ENCODE measurements around the gene LYSMD4.

Gene LYSMD4

DNA sequence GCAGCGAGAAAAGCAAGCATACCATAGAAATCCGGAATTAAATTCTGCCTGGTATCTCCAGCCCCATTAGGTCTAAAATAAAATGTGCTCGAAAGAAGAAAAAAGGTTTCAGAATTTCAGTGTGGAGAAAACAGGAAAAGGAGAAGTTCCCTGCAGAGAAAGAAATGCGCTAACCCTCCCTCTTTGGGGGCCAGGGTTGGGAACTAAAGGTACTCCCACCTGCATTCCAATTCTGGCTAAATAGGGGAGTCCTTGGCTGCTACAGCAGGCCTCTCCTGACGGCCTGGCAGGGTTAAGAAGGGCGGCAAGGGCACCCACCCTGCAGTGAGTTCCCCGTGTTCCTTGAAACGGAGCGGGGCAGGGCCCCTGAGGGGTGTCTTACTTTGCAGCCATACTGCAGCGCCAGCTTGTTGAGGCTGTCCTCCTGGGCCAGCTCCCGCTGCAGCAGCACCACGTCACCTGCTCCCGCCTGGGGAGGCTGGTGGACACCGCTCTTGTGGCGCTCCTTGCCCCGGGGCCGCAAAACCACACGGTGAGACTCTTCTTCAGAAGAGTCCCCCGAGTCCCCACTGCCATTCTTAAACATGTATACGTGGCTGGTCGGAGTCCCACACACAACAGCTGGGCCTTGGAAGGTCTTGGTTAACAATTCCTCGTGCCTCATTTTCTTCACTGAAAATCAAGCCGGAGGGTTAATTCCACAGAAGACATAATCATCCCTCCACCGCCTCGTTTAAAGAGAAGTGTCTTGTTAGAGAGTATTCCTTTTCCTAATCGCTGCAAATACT is 1.7 kb downstream of the LYSMD4 start:
- DNase-seq (ENCODE audit: low spot score) = no peak

DNA sequence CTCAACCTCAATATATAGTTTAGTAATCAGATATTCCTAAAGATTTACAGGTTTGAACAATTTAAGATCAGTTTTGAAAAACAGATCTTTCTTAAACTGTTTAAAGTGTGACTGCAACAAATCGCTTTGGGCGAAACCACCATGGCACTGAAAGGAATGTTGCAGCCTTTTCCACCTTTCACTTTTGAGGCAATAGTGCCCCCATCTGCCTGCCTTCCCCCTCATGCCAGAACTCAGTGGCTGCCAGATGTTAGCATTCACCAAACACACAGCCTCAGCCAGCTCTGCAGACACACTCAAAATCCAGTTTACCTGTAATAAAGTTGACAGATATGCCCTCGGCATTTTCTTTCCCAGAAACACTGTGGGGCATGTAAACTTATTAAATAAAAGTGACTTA is 3.3 kb downstream of the LYSMD4 start:
- peak; percentile 13 for DNase-seq (ENCODE audit: low spot score)

DNA sequence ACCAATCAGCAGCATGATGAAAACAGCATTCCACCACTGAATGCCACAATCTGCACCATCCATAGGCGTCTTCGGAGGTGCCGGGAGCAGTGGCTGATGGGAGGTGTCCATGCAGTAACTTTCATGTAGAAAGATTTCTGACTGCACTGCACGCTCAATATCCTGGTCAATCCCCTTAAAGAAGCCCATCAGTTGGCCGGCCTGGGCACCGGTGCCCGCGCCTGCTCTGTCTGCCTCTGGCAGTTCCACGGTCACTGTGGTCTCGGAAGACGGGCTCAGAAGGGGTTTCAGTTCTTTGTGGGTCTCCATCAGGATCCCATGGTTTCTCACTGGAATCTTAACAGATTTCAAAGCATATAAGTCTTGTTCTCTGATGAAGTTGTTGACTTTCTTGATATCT is 3.9 kb downstream of the LYSMD4 start:
- no peak for DNase-seq (ENCODE audit: low spot score)

- DNase-seq (ENCODE audit: low spot score) = no peak
Observed at GRCh38 chr15:99728916-99729315, 4.3 kb downstream of the LYSMD4 start.

DNA sequence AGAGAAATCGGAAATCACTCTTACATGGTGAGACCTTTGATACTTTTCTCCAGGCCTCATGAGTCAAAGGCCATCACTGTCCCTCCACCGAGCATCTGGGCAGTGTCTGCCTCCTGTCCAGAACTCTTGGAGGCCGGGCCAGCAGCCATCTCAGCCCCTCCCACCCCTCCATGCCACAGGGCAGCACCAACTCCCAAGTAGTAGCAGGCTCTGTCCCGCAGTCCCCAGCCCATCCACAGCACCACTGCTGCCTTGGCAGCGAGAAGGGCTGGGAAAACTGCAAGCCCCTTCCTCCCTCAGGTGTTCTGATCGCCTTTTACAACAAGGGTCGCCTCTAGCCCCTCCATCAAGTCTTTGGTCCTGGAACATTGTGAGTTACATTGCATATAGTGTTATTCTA is 5.5 kb downstream of the LYSMD4 start:
- no peak for DNase-seq (ENCODE audit: low spot score)

DNA sequence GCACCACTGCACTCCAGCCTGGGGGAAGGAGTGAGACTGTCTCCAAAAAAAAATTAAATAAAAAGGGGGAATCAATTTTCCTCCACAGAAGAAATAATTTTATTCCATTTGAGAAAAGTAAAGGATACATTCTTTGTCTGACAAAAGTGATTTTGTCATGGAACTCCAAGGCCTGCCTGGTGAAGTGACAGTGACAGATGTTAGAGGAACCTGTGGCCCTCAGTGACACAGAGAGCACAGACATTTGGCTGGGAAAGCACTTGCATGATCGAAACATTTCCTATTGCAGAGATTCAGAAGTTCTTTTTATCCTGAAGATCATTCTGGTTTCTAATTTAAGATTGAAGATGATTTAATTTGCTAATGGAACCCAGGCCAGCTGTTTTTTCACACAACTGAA is 5.9 kb downstream of the LYSMD4 start:
- DNase-seq (ENCODE audit: low spot score) = no peak

DNA sequence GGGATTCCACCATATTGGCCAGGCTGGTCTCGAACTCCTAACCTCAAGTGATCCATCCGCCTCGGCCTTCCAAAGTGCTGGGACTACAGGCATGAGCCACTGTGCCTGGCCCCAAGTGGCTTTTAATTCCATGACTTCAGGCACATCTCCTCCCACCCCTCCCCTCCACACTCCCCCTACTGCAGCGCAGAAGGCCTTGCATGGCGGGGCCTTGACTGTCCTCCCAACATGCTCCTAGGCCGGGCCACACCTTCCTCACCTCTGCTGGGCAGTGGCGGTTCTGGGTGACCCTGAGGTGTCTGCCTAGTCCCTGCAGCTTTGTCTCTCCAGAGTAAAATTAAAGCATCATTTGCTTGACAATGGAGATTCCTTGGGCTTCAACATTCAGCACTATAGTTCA is 6.9 kb downstream of the LYSMD4 start:
- no peak for DNase-seq (ENCODE audit: low spot score)

DNA sequence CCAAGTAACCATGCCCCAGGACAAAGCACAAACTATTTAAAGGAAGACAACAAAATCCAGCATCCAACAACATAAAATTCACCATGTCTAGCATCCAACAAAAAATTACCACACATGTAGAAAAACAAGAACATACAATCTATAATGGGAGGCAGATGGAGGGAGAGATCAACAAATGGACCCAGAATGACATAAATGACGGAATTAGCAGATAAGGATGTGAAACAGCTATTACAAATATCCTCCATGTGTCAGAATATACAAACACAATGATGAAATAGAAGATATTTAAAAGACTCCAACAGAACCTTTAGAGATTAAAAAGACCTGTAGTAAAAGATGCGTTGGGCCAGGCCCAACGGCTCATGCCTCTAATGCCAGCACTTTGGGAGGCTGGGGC is 10.8 kb downstream of the LYSMD4 start:
- DNase-seq (ENCODE audit: low spot score) = no peak

GRCh38 chr15:99721896-99722295 is 11.3 kb downstream of the LYSMD4 start:
- DNase-seq (ENCODE audit: low spot score) = no peak

GRCh38 chr15:99721104-99721778 is 12.0 kb downstream of the LYSMD4 start:
- DNase-seq (ENCODE audit: low spot score) = no peak

GRCh38 chr15:99720533-99720932 is 12.7 kb downstream of the LYSMD4 start:
- no peak for DNase-seq (ENCODE audit: low spot score)

- no peak for DNase-seq (ENCODE audit: low spot score)
Observed at GRCh38 chr15:99719096-99719541, 14.1 kb downstream of the LYSMD4 start.

DNA sequence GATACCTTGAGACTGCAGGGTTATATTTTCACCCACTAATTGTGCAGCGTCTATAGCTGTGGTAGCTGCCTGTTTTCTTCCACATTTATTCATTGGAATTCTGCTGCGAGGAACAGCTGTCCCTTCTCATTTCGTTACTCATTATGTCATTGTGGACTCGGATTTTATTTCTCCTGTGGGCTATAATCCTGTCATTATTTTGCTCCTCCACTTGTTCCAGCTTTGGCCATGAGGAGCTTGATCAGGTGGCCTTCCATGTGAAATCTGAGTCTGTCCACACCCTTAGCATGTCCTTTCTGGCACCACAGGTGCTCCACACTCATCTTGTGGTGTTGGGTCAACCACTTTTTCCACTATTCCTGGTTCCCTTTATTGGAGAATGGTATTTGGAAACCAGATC is 14.8 kb downstream of the LYSMD4 start:
- no peak for DNase-seq (ENCODE audit: low spot score)

DNA sequence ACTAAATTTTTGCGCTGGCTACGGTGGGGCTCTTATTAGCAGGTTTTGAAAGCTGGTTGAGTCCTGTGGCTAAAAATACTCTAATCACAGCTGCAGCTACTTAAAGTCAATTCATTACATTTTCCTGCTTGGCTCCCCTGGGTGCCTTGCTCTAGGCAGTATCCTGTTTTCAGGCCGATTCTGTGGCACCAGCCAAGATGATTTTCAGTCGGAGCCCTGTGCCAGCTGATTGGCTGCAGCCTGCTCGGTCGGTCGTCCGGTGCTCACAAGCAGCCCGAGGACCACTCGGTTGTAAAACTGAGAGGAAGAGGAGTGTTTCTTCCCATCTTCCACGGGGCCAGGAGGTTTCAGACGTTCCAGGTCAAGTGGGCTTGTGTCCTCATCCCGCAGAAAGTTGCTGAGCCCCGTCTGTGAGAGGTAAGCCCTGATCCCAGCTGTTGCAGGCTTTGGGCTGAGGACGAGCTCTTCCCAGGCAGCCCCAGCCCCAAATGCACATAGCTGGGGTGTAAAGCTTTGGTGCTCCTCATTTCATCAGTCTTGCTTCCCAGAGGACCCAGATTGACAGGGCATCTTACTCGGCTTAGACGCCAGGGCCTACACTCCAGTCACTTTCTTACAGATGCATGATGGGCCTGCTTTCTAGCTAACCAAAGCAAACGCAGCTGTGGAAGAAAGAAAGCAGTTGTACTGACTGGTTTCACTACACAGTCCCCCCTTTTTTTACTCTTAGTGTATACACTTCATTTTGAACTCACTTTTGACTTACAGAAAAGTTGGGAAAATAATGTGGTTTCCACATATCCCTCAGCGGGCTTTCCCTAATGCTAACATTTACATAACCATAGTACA is 15.9 kb downstream of the LYSMD4 start:
- no peak for DNase-seq (ENCODE audit: low spot score)

- no peak for DNase-seq (ENCODE audit: low spot score)
Observed at GRCh38 chr15:99716540-99717095, 16.6 kb downstream of the LYSMD4 start.

- DNase-seq (ENCODE audit: low spot score) = no peak
Observed at GRCh38 chr15:99712415-99712814, 20.8 kb downstream of the LYSMD4 start.

GRCh38 chr15:99711625-99712024 is 21.6 kb downstream of the LYSMD4 start:
- DNase-seq (ENCODE audit: low spot score) = no peak

DNA sequence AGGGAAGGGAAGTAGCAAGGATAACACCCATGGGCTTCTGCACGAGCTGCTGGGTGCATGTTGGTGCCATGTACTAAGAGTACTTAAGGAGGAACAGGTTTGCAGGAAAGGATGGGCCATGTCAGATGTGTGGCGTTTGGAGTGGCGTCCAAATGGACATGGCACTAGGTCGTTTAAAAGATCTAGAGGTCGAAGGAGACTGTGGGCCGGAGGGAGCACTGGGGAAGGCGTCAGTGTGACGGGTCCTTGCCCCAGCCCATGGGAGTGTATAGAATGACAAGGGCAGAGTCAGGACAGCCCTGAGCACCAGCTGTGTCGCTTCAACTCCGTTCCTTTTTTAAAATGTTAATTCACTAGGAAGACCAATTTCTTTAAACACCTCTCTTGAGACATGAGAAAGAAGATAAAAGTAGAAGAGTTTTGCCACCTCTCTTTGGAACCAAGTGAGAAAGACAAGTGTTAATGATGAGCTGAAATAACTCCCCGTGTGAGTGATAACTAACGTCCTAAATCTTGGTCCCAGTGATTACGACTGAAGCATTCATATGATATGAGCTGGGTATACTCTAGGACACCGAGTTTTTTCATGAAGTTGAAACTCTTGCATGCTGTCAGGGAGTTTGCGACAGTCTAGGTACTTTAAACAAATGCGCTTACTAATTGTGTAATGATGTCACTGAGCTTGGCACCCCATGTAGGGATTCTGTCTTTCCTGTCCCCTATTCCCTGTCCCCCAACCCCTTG is 23.8 kb downstream of the LYSMD4 start:
- DNase-seq (ENCODE audit: low spot score) = no peak

GRCh38 chr15:99708563-99708962 is 24.7 kb downstream of the LYSMD4 start:
- DNase-seq (ENCODE audit: low spot score) = no peak

GRCh38 chr15:99707473-99708270 is 25.6 kb downstream of the LYSMD4 start:
- DNase-seq (ENCODE audit: low spot score) = peak; percentile 29

Measured in CD4-positive, alpha-beta T cell treated with Interleukin-2 at 100 ng/mL for 4 hours (primary cell).